Uterus (tissue), 2 donors: Measurements from ENCODE around the gene KLHDC4.

Experiments used
- POLR2A ChIP-seq, 2 donors: fragments of 450-650 bp; IDR thresholded peaks; one replicate each; pipeline ENCODE4 v1.6.1; 2016; ENCODE audit warnings: antibody characterized with exemption in 2 of 2, mild to moderate bottlenecking in 1 of 2, moderate library complexity in 1 of 2
- TF ChIP-seq, protein P1 (sequence below), 4 experiments: fragments of 200-600 bp in 2 of 4; fragments of 450-650 bp in 2 of 4; sonication (generic) in 2 of 4; IDR thresholded peaks; one replicate each; pipeline ENCODE4 v1.5.1; 2016 to 2019; ENCODE audit warnings: antibody characterized with exemption in 4 of 4, mild to moderate bottlenecking in 2 of 4, moderate library complexity in 1 of 4

DNA sequence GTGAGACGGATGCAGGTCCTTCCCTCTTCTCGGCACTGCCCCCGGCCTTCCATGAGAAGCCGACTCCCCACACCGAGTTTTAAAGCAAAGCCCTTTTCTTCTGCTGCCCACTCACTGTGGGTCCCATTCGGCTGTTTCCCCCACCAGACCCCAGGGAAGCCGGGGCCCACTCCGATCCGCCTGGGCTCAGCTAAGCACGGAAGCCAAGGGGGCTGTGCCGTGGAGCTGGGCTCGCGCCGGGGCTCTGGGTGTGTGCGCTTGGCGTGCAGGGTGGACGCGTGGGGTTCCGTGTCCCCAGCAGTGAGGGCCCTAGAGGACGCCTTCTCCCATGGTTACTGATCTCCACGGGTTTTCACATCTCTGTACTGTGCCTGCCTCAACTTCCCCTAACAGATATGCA is 68.5 kb downstream of the KLHDC4 start:
- TF ChIP-seq POLR2A (IDR thresholded peaks at IDR 0.05): no peak
- TF ChIP-seq, protein P1, sequence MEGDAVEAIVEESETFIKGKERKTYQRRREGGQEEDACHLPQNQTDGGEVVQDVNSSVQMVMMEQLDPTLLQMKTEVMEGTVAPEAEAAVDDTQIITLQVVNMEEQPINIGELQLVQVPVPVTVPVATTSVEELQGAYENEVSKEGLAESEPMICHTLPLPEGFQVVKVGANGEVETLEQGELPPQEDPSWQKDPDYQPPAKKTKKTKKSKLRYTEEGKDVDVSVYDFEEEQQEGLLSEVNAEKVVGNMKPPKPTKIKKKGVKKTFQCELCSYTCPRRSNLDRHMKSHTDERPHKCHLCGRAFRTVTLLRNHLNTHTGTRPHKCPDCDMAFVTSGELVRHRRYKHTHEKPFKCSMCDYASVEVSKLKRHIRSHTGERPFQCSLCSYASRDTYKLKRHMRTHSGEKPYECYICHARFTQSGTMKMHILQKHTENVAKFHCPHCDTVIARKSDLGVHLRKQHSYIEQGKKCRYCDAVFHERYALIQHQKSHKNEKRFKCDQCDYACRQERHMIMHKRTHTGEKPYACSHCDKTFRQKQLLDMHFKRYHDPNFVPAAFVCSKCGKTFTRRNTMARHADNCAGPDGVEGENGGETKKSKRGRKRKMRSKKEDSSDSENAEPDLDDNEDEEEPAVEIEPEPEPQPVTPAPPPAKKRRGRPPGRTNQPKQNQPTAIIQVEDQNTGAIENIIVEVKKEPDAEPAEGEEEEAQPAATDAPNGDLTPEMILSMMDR (IDR thresholded peaks at IDR 0.05): no peak
